Tibial nerve (tissue), 4 donors: ENCODE results near the gene ATOSB. TPM values are rescaled to one million over a fixed set of nuclear protein-coding genes. Genes with fewer than 3 reads are reported as not detected.

ENCODE experiments used
- total RNA-seq, 4 donors: library from RNA; depleted of rRNA; stranded (reverse); fragments of >200 nt; gene quantifications; one replicate each; pipeline ENCODE4 v1.1.0, GENCODE V29; 2016

Gene ATOSB
- total RNA-seq, 4 donors from 2014 or later: 13.3 to 19.5 (median 14.7) TPM

Other genes starting within 250 kb of the ATOSB start
- 1 to 10 TPM in 1 of 4 donors, under 1 TPM in 3; 0.21 to 1.2 (median 0.63) TPM for gene PHF24, start 157.6 kb downstream of the ATOSB start, total RNA-seq
- 10 to 100 TPM in 1 of 4 donors, 1 to 10 TPM in 3; 4.5 to 11.2 (median 9.0) TPM for gene DNAJB5, start 126.1 kb downstream of the ATOSB start, total RNA-seq
- gene VCP, start 43.2 kb downstream of the ATOSB start, total RNA-seq: 100 to 1,000 TPM; 134 to 190 (median 149) TPM
- gene FANCG, start 35.9 kb downstream of the ATOSB start, total RNA-seq: 10 to 100 TPM; 14.4 to 30.8 (median 20.8) TPM
- 10 to 100 TPM; 16.1 to 23.2 (median 18.7) TPM for gene PIGO, start 19.3 kb downstream of the ATOSB start, total RNA-seq
- gene STOML2, start 12.7 kb downstream of the ATOSB start, total RNA-seq: 10 to 100 TPM; 67.2 to 97.7 (median 93.7) TPM
- 10 to 100 TPM; 28.0 to 39.3 (median 34.3) TPM for gene UNC13B, start 46.1 kb upstream of the ATOSB start, total RNA-seq